ENCODE results near the gene PHLPP1.

The PHLPP1 gene

GRCh38 chr18:62744076-62744968, 29.0 kb downstream of the PHLPP1 start:
- DNase-seq (ENCODE audit: low read depth in 2 of 2), result no peak

- DNase-seq (ENCODE audit: low read depth in 2 of 2), result no peak
These were observed 29.9 kb downstream of the PHLPP1 start for GRCh38 chr18:62745089-62745751.

GRCh38 chr18:62749389-62749788, 34.0 kb downstream of the PHLPP1 start:
- DNase-seq (ENCODE audit: low read depth in 2 of 2), result no peak

- DNase-seq (ENCODE audit: low read depth in 2 of 2), result no peak
These were observed 36.0 kb downstream of the PHLPP1 start for GRCh38 chr18:62751341-62751821.

- DNase-seq (ENCODE audit: low read depth in 2 of 2), result no peak
These were observed 36.6 kb downstream of the PHLPP1 start for GRCh38 chr18:62751977-62752376.

GRCh38 chr18:62754026-62754425, 38.7 kb downstream of the PHLPP1 start:
- DNase-seq (ENCODE audit: low read depth in 2 of 2), result no peak

GRCh38 chr18:62755454-62755853, 40.1 kb downstream of the PHLPP1 start:
- no peak for DNase-seq (ENCODE audit: low read depth in 2 of 2)

GRCh38 chr18:62755946-62756345, 40.6 kb downstream of the PHLPP1 start:
- no peak for DNase-seq (ENCODE audit: low read depth in 2 of 2)

GRCh38 chr18:62757399-62758010, 42.2 kb downstream of the PHLPP1 start:
- DNase-seq (ENCODE audit: low read depth in 2 of 2), result no peak

- DNase-seq (ENCODE audit: low read depth in 2 of 2), result no peak
These were observed 43.2 kb downstream of the PHLPP1 start for GRCh38 chr18:62758591-62758990.

- DNase-seq (ENCODE audit: low read depth in 2 of 2), result peak; percentile 26
These were observed 44.5 kb downstream of the PHLPP1 start for GRCh38 chr18:62759704-62760402.

- DNase-seq (ENCODE audit: low read depth in 2 of 2), result no peak
These were observed 45.0 kb downstream of the PHLPP1 start for GRCh38 chr18:62760403-62760734.

GRCh38 chr18:62763101-62763521, 47.8 kb downstream of the PHLPP1 start:
- no peak for DNase-seq (ENCODE audit: low read depth in 2 of 2)

- no peak for DNase-seq (ENCODE audit: low read depth in 2 of 2)
These were observed 50.9 kb downstream of the PHLPP1 start for GRCh38 chr18:62766266-62766665.

GRCh38 chr18:62767321-62767720, 52.0 kb downstream of the PHLPP1 start:
- peak; percentile 48 to 52 for DNase-seq (ENCODE audit: low read depth in 2 of 2)

- DNase-seq (ENCODE audit: low read depth in 2 of 2), result no peak
These were observed 52.7 kb downstream of the PHLPP1 start for GRCh38 chr18:62767836-62768557.

GRCh38 chr18:62768558-62768943, 53.2 kb downstream of the PHLPP1 start:
- DNase-seq (ENCODE audit: low read depth in 2 of 2), result no peak

- DNase-seq (ENCODE audit: low read depth in 2 of 2), result no peak
These were observed 53.9 kb downstream of the PHLPP1 start for GRCh38 chr18:62769216-62769615.

GRCh38 chr18:62771494-62772270, 56.3 kb downstream of the PHLPP1 start:
- DNase-seq (ENCODE audit: low read depth in 2 of 2), result no peak

GRCh38 chr18:62772860-62773584, 57.7 kb downstream of the PHLPP1 start:
- no peak for DNase-seq (ENCODE audit: low read depth in 2 of 2)

Measured in fibroblast of skin of left biceps (primary cell).